A673 (cell line): Measurements from ENCODE around the gene AK5.

Experiments used
- EZH2 ChIP-seq: fragments of 200-600 bp; sonication (generic); IDR thresholded peaks from 2 replicates; pipeline ENCODE4 v1.6.1; 2017; ENCODE audit warnings: borderline replicate concordance, low read depth, mild to moderate bottlenecking, mixed read lengths, antibody characterized with exemption, low read length; ENCODE audit not compliant: poor library complexity, severe bottlenecking
- TF ChIP-seq, protein P1 (sequence below): fragments of 300-800, 200-600 bp; sonication (generic); conservative IDR thresholded peaks from 2 replicates; pipeline ENCODE4 v1.5.1; 2017; ENCODE audit warnings: low read depth, mild to moderate bottlenecking, antibody characterized with exemption, low read length, moderate library complexity, mixed read lengths

DNA sequence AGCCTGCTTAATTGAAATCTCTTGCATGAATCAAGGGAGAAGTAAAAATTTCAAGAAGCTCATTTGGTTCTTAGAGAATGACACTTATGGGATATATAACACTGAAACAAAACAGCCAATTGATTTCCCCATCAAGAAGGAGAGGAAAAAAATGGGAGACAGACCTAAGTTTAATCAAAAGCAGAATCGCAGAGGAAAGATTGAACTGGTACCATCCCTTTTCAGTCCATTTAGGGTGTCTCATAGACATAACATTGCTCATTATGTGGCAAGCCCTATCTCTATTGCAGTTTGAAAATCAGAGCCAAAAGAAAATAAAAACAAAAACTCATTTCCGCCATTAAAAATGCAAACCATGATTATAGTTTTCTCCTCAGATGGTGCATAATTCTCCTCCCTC lies 119.6 kb downstream of the AK5 start:
- TF ChIP-seq EZH2 = no peak
- TF ChIP-seq, protein P1, sequence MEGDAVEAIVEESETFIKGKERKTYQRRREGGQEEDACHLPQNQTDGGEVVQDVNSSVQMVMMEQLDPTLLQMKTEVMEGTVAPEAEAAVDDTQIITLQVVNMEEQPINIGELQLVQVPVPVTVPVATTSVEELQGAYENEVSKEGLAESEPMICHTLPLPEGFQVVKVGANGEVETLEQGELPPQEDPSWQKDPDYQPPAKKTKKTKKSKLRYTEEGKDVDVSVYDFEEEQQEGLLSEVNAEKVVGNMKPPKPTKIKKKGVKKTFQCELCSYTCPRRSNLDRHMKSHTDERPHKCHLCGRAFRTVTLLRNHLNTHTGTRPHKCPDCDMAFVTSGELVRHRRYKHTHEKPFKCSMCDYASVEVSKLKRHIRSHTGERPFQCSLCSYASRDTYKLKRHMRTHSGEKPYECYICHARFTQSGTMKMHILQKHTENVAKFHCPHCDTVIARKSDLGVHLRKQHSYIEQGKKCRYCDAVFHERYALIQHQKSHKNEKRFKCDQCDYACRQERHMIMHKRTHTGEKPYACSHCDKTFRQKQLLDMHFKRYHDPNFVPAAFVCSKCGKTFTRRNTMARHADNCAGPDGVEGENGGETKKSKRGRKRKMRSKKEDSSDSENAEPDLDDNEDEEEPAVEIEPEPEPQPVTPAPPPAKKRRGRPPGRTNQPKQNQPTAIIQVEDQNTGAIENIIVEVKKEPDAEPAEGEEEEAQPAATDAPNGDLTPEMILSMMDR = no peak
